HG03060 (cell line): ENCODE results near the gene METTL9.
"Not testable (repeated sequence)": the region's sequence is repeated elsewhere in the genome, so short reads cannot be mapped to it uniquely, and the experiment has no call there.

Experiments
- ATAC-seq: cut with Tn5 transposase; IDR thresholded peaks from one replicate; pipeline ENCODE4 v1.9.1; 2021; ENCODE audit warnings: low read depth, moderate number of reproducible peaks; ENCODE audit not compliant: unreplicated experiment

The METTL9 gene

DNA sequence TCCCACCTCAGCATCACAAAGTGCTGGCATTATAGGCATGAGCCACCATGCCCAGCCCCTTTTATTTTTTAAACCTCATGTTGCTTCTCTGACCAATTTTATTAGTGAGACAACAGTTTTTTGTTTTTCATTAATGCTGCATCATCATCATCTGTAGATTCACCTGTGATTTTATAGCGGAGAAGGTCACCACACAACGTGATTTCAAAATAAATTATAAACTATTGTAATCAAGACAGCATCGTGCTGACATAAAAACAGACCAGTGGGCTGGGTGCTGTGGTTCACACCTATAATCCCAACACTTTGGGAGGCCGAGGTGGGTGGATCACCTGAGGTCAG is 28.7 kb upstream of the METTL9 start:
- ATAC-seq = no peak

DNA sequence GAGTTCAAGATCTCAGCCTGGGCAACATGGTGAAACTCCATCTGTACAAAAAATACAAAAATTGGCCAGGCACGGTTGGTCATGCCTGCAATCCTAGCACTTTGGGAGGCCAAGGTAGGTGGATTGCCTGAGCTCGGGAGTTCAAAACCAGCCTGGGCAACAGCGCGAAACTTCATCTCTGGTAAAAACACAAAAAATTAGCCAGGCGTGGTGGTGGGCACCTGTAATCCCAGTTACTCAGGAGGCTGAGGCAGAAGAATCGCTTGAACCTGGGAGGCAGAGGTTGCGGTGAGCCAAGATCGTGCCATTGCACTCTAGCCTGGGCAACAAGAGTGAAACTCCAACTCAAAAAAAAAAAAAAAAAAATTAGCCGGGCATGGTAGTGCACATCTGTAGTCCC is 25.9 kb upstream of the METTL9 start:
- not testable (repeated sequence) for ATAC-seq

DNA sequence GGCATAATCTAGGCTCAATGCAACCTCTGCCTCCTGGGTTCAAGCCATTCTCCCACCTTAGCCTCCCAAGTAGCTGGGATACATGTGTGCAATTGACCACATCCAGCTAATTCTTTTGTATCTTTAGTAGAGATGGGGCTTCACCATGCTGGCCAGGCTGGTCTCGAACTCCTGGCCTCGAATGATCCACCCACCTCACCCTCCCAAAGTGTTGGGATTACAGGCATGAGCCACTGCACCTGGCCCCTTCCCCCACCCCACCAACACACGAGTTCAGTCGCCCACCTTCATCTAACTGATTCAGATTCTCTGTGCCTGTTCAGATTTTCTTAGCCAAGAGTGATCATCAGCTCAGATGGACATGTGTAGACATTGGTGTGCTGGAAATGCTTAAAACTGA is 25.0 kb upstream of the METTL9 start:
- no peak for ATAC-seq

DNA sequence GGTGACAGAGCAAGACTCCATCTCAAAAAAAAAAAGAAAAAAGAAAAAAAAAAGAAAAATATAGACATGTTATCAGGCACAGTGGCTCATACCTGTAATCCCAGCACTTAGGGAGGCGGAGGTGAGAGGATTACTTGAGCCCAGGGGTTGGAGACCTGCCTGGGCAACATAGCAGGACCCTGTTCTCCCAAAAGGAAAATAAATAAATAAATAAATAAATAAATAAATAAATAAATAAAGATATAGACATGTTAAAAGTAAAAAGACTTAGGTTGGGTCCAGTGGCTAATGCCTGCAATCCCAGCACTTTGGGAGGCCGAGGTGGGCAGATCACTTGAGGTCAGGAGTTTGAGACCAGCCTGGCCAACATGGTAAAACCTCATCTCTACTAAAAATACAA is 23.1 kb upstream of the METTL9 start:
- ATAC-seq = not testable (repeated sequence)

DNA sequence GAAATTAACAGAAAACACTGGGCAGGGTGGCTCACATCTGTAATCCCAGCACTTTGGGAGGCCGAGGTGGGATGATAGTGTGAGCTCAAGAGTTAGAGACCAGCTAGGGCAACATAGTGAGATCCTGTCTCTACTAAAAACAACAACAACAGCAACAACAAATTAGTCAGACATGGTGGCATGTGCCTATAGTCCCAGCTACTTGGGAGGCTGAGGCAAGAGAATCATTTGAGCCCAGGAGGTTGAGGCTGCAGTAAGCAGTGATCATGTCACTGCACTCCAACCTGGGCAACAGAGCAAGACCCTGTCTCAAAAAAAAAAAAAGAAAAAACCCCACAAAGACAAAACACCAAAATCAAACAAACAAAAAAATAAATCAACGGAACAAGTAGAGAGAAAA is 21.9 kb upstream of the METTL9 start:
- ATAC-seq = not testable (repeated sequence)

DNA sequence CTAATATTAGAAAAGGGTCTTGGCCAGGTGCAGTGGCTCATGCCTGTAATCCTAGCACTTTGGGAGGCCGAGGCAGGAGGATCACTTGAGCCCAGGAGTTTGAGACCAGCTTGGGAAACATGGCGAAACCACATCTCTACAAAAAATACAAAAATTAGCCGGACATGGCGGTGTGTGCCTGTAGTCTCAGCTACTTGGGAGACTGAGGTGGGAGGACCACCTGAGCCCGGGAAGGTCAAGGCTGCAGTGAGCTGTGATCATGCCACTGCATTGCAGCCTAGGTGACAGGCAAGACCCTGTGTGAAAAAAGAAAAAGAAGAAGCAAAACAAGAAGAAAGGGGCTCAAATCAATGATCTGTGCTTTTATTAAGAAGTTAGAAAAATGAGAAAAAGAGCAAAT is 21.1 kb upstream of the METTL9 start:
- ATAC-seq = not testable (repeated sequence)

DNA sequence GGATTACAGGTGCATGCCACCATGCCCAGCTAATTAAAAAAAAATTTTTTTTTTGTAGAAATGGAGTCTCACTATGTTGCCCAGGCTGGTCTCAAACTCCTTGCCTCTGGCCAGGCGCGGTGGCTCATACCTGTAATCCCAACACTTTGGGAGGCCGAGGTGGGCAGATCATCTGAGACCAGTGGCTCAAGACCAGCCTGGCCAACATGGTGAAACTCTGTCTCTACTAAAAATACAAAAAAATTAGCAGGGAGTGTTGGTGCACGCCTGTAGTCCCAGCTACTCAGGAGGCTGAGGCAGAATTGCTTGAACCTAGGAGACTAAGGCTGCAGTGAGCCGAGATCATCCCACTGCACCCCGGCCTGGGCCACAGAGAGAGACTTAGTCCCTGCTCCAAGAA is 19.2 kb upstream of the METTL9 start:
- not testable (repeated sequence) for ATAC-seq

DNA sequence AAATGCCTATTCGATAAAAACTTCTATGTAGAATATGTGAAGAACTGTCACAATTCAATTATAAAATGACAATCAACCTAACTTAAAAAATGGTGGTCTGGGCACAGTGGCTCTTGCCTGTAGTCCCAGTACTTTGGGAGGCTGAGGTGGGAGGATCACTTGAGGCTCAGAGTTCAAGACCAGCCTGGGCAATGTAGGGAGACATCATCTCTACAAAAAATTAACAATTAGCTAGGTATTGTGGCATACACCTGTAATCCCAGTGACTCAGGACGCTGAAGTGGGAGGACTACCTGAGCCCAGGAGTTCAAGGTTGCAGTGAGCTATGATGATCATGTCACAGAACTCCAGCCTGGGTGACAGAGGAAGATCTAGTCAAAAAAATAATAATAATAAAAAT is 18.6 kb upstream of the METTL9 start:
- ATAC-seq = no peak

DNA sequence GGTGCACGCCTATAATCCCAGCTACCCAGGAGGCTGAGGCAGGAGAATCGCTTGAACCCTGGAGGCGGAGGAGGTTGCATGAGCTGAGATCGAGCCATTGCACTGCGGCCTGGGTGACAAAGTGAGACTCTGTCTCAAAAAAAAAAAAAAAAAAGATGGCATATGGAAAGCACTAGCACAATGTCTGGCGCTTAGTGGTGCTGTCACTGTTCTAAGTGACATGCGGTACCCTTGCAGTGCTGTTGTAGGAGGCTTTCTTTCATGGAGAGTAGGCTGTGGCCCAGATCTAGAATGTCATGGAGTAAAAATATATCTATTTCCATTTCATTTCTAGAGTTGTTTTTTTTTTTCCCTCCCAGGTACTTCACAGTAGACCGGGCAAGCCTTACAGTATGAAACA is 14.6 kb upstream of the METTL9 start:
- no peak for ATAC-seq

DNA sequence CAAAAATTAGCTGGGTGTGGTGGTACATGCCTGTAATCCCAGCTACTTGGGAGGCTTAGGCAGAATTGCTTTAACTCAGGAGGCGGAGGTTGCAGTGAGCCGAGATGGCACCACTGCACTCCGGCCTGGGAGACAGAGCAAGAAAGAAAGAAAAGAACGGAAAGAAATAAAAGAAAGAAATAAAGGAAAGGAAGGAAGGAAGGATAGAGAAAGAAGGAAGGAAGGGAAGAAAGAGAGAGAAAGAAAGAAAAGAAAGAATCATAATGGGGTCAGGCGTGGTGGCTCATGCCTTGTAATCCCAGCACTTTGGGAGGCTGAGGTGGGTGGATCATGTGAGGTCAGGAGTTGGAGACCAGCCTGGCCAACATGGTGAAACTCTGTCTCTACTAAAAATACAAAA is 10.8 kb upstream of the METTL9 start:
- ATAC-seq = not testable (repeated sequence)

DNA sequence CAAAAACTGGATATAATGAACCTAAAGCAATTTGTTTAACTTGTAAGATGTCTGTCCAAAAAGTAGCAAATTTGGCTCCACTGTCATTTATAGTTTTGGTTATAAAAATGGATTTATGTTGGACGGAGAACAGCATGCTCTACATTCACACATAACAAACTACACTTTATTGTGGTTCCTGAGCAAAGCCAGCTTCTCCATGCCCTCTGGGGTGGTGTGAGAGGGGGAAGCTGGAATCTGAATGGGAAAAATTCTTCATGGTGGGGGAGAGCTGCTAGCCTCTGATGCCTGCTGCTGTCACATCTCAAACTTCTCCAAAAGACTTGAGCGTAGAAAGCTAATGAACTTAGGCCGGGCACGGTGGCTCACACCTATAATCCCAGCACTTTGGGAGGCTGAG is 9.8 kb upstream of the METTL9 start:
- ATAC-seq = no peak

DNA sequence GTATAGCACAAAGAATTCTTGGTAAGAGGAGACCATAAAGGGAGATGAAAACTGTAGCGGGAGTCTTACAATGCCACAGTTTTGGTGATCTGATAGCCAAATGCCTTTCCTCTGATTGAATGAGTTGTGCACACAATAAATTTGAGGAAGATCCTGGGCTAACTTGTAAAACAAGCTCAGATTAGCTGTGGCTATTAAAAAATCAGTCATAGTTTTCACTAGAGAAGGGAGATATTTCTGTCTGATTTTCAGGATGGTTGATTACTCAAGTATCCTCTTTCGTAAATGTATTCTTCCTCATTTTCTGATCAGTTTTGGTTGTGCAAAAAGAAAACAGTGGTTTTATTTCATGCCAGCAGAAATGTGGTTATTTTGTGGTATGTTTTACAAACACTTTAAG is 9.1 kb upstream of the METTL9 start:
- ATAC-seq = no peak

DNA sequence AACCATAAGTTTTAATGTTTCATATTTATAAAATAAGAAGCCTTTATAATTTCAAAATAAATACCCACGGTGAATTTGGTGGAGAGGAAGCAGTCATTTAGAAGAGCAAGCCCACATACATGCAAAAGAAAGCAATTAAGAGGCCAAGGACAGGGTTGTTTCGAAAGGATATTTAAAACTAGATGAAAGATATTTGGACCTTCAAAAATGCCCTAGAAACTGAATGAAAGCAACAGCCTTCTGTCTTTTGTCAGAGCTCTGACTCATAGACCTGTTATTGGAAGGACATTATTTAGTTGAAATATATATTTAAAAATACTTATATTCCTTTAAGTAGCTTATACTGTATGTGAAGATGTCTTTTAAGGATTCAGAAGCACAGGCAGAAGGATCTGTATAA is 8.6 kb upstream of the METTL9 start:
- no peak for ATAC-seq

DNA sequence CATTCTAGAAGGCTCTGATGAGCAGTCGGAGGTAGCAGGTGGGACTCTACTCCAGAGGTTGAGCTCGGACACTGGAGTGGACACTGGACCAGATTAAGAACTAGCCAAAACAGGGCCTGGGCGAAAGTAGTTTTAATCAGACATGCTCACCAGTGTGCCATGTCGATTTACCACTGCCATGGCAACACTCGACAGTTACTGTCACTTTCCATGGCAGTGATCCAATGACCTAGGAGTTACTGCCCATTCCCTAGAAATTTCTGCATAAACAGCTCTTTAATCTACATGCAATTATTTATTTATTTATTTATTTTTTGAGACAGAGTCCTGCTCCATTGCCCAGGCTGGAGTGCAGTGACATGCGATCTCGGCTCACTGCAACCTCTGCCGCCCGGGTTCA is 7.2 kb upstream of the METTL9 start:
- ATAC-seq = no peak

DNA sequence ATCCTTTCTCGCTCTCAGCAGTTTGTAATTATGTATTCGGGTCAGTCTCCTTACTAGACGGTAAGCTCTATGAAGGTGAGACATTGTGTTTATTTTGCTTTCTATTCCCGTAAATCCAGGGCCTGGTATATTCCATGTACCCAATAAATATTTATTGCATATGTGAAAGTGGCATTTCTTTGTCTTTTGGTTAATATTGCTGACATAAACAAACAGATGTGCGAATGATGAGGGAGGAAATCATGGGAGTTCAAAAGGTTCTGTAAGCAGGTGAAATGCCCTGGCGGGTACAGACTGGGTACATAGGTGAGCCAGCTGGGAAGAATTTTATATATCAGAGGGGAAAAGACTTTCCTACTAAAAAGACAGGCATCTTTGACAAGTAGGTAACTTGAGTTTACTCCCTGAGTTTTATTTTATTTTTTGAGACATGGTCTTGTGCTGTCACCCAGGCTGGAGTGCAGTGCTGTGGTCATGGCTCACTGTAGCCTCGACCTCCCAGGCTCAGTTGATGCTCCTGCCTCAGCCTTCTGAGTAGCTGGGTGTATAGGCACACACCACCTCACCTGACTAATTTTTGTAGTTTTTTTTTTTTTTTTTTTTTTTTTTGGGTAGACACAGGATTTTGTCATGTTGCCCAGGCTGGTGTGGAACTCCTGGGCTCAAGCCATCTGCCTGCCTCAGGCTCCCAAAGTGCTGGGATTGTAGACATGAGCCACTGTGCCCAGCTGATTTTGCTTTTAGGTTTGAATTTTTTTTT is 5.7 kb upstream of the METTL9 start:
- ATAC-seq = no peak

DNA sequence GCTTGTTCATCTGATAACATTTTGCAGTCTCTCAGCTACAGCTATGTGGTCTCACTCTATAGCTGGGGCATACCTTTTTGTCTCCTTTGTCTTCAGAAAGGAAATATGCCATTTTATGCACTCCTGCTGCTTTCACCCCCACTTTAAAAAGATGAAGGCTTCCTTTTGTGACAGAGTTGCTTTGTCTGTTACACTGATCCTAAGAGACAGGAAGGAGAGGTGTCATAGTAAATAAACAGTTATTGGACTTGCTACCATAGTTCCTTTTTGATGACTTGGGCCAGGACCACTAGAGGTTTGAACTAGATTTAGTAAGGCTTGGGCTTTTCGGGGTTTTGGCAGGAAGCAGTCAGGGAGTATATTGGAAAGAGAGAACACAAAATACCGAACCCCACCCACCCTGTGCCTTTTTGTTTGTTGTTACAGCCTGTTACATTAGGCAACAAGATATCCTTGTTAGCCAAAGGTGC is 1.8 kb upstream of the METTL9 start:
- no peak for ATAC-seq

DNA sequence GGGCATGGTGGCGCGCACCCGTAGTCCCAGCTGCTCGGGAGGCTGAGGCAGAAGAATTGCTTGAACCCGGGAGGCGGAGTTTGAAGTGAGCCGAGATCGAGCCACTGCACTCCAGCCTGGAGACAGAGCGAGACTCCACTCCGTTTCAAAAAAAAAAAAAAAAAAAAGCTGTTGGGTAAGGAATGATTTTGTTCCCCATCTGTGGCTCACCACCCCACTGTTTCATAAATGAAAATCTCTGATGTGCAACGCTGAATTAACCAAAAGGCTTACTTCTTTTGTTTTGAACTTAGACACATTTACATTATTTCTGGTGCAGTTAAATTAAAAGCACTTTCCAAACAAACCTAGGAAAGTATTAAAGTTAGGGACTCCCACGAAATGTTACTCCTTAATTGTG is 1.2 kb upstream of the METTL9 start:
- no peak for ATAC-seq

DNA sequence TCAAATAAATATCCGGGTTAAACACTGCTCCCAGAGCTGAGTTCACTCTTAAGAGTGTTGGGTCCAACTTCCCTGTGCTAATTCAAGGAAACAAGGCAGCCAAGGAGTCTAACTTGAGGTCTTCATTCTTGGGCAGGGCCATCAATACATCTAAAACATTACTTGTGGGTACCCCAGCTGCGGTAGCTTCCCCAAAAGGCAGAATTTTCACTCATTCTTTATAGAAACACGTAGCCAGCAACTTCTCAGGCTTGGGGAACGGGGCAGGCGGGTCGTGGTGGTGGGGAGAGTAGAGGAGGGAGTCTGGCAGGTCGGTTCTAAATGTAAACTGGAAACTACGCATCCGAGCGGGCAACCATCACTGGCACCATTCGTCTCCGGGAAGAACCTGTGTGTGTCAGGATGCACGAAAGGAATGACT is 666 bp upstream of the METTL9 start:
- no peak for ATAC-seq

DNA sequence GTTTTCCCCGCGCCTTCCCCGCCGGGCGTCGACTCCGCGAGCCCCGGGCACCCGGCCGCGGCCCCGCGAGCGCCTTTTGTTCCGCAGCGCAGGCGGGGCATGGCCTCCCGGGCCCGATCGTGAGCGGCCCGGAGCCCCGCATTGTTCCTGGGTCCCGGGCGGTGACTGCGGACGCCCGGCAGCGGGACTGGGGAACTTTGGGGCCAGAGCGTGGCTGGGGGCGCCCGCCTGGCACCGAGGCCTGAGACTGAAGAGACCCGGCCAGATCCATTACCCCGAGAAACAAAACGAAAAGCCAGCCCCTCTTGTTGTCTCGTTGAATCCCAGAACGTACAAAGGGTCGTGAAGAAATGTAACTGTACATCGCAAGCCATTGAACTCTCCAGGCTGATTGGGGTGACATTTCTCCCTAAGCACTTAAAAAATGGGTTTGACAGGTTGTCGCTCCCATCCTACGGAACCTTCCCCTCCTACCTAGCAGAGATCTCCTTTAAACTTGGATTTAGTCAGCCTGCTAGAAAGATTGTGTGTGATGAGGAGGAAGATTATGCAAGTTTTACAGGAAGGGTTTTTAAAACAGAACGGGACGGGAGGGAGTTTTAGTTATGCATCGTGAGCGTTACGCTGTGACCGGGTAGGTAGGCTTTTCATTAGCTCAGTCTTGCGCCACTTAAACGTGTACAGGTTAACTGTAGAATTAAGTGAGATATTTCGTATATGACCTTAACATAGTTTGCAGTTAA is 825 bp downstream of the METTL9 start:
- peak; percentile 14 for ATAC-seq

DNA sequence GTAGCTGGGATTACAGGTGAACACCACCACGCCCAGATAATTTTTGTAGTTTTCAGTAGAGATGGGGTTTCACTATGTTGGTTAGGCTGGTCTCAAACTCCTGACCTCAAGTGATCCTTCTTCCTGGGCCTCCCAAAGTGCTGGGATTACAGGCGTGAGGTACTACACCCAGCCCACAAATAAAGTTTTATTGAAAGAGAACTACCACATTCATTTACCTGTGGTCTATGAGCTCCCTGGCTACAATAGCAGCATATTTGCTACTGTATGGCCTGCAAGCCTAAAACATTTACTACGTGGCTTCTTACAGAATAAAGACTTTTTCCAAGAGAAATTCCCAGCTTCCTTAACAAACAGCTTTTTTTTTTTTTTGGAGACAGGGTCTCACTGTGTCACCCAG is 3.4 kb downstream of the METTL9 start:
- ATAC-seq = no peak

DNA sequence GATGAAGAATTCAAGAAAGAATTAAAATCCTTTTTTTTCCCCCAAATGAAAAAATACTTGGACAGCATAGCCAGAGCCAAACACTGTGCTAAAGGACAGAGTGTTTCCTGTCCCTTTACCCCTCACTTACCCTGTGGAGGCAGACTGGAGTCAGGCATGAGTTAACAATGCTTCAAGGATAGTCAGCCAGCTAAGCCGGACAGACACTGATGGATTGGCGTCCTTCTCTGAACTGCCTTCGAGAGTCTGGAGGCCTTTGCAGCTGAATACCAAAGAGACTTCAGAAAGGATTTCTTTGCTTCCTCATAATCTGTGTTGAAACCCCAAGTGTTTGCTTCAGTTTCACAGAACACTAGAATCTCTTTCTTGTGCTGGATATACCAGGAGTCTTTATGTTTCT is 4.6 kb downstream of the METTL9 start:
- no peak for ATAC-seq

DNA sequence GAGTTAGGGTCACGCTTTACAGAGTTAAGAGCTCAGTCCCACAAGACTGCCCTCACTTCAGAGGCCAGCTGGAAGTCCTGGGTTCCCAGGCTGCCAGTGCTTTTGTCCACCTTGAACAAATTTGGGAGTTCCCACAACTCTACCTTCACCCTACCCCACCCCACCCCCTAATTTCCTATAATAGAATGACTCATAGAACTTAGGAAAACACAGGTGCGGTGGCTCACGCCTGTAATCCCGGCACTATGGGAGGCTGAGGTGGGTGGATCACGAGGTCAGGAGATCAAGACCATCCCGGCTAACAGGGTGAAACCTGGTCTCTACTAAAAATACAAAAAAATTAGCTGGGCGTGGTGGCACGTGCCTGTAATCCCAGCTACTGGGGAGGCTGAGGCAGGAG is 6.5 kb downstream of the METTL9 start:
- not testable (repeated sequence) for ATAC-seq
